ENCODE results near the gene NEGR1. TPM values are rescaled to one million over a fixed set of nuclear protein-coding genes. Genes with fewer than 3 reads are reported as not detected.

The NEGR1 gene
- total RNA-seq, 1 experiment from 2014 or later = 19.2 TPM

GRCh38 chr1:71921204-71921603 is 361.1 kb downstream of the NEGR1 start:
- intact Hi-C loops (cut with micrococcal nuclease; ENCODE audit: unreplicated experiment) = no loop called here
- CTCF ChIA-PET = interaction anchor here (1.2 kb wide), 1 partner anchor 11 kb away, joined by 3 read pairs; no protein-coding TSS in a partner anchor
- H3K27ac Mint-ChIP-seq (ENCODE audit: unreplicated experiment) = no peak overlapping the region
- no peaks in the 10 kb centered on the region for H3K27me3 Mint-ChIP-seq (ENCODE audit: unreplicated experiment)
- TF ChIP-seq CTCF (IDR thresholded peaks at IDR 0.05; ENCODE audit: unreplicated experiment) = no peak
- peaks cover 8% of the 10 kb centered on the region for H3K4me1 Mint-ChIP-seq (ENCODE audit: low read depth, unreplicated experiment)
- no peak for DNase-seq
- no TSS peak for BruUV-seq (replicated peaks)
- H3K36me3 Mint-ChIP-seq (ENCODE audit: insufficient read depth, unreplicated experiment) = no peaks in the 10 kb centered on the region
- no peaks in the 10 kb centered on the region for H3K9me3 Mint-ChIP-seq (ENCODE audit: low read depth, unreplicated experiment)
- no peak overlapping the region for H3K4me3 Mint-ChIP-seq (ENCODE audit: low read depth, unreplicated experiment)

- no peak for TF ChIP-seq CTCF (IDR thresholded peaks at IDR 0.05; ENCODE audit: unreplicated experiment)
- Mint-ChIP-seq H3K36me3 (ENCODE audit: insufficient read depth, unreplicated experiment) (no peaks in the 10 kb centered on the region), H3K4me3 (ENCODE audit: low read depth, unreplicated experiment) (no peak overlapping the region), H3K9me3 (ENCODE audit: low read depth, unreplicated experiment) (no peaks in the 10 kb centered on the region), H3K27me3 (ENCODE audit: unreplicated experiment) (no peaks in the 10 kb centered on the region), H3K4me1 (ENCODE audit: low read depth, unreplicated experiment) (peaks cover 8% of the 10 kb centered on the region), H3K27ac (ENCODE audit: unreplicated experiment) (no peak overlapping the region)
- intact Hi-C loops (cut with micrococcal nuclease; ENCODE audit: unreplicated experiment) = no loop called here
- BruUV-seq (replicated peaks) = no TSS peak
- CTCF ChIA-PET = interaction anchor here (1.2 kb wide), 1 partner anchor 12 kb away, joined by 3 read pairs; no protein-coding TSS in a partner anchor
- DNase-seq = no peak
These were observed 361.8 kb downstream of the NEGR1 start for GRCh38 chr1:71920556-71920955.

GRCh38 chr1:71919811-71920509 is 362.4 kb downstream of the NEGR1 start:
- BruUV-seq (replicated peaks) = no TSS peak
- Mint-ChIP-seq H3K36me3 (ENCODE audit: insufficient read depth, unreplicated experiment) (no peaks in the 10 kb centered on the region), H3K27ac (ENCODE audit: unreplicated experiment) (no peak overlapping the region), H3K4me1 (ENCODE audit: low read depth, unreplicated experiment) (peaks cover 8% of the 10 kb centered on the region), H3K4me3 (ENCODE audit: low read depth, unreplicated experiment) (no peak overlapping the region), H3K9me3 (ENCODE audit: low read depth, unreplicated experiment) (no peaks in the 10 kb centered on the region), H3K27me3 (ENCODE audit: unreplicated experiment) (no peaks in the 10 kb centered on the region)
- no peak for TF ChIP-seq CTCF (IDR thresholded peaks at IDR 0.05; ENCODE audit: unreplicated experiment)
- intact Hi-C loops (cut with micrococcal nuclease; ENCODE audit: unreplicated experiment) = no loop called here
- DNase-seq = no peak
- CTCF ChIA-PET = interaction anchor here (1.2 kb wide), 1 partner anchor 13 kb away, joined by 3 read pairs; no protein-coding TSS in a partner anchor

GRCh38 chr1:71918630-71919029 is 363.7 kb downstream of the NEGR1 start:
- no peak for TF ChIP-seq CTCF (IDR thresholded peaks at IDR 0.05; ENCODE audit: unreplicated experiment)
- intact Hi-C loops (cut with micrococcal nuclease; ENCODE audit: unreplicated experiment) = no loop called here
- no peaks in the 10 kb centered on the region for H3K27me3 Mint-ChIP-seq (ENCODE audit: unreplicated experiment)
- H3K4me3 Mint-ChIP-seq (ENCODE audit: low read depth, unreplicated experiment) = no peak overlapping the region
- H3K27ac Mint-ChIP-seq (ENCODE audit: unreplicated experiment) = no peak overlapping the region
- BruUV-seq (replicated peaks) = no TSS peak
- no peaks in the 10 kb centered on the region for H3K9me3 Mint-ChIP-seq (ENCODE audit: low read depth, unreplicated experiment)
- H3K4me1 Mint-ChIP-seq (ENCODE audit: low read depth, unreplicated experiment) = peaks cover 8% of the 10 kb centered on the region
- DNase-seq = peak; percentile 1
- CTCF ChIA-PET = no interaction called here
- H3K36me3 Mint-ChIP-seq (ENCODE audit: insufficient read depth, unreplicated experiment) = no peaks in the 10 kb centered on the region

Measured in Calu3 (cell line).